MM.1S (cell line): ENCODE data around the gene CLDND1.

Source experiments
- DNase-seq: peaks from one replicate; pipeline ENCODE4 v3.0.0-alpha.2; 2015
- H2AFZ ChIP-seq: fragments of 300-600 bp; sonication (generic); 2 replicates; pipeline ENCODE4 v1.6.0; 2016; ENCODE audit warnings: antibody characterized with exemption, low read length
- H3F3A ChIP-seq: fragments of 300-600 bp; sonication (generic); 2 replicates; pipeline ENCODE4 v1.6.1; 2016; ENCODE audit warnings: mild to moderate bottlenecking, antibody characterized with exemption, low read length, moderate library complexity, mixed read lengths; ENCODE audit not compliant: insufficient read depth
- H3K27ac ChIP-seq: fragments of 300-600 bp; sonication (generic); 2 replicates; pipeline ENCODE4 v1.5.1; 2016; ENCODE audit warnings: mild to moderate bottlenecking, low read length
- H3K27me3 ChIP-seq: fragments of 300-600 bp; sonication (generic); replicated peaks from 2 replicates; pipeline ENCODE4 v1.6.0; 2016; ENCODE audit warnings: low read length; ENCODE audit not compliant: insufficient read depth
- H3K36me3 ChIP-seq: fragments of 300-600 bp; sonication (generic); replicated peaks from 2 replicates; pipeline ENCODE4 v1.6.1; 2016; ENCODE audit warnings: mild to moderate bottlenecking, low read length, mixed read lengths; ENCODE audit not compliant: insufficient read depth
- H3K4me1 ChIP-seq: fragments of 300-600 bp; sonication (generic); 2 replicates; pipeline ENCODE4 v1.6.1; 2016; ENCODE audit warnings: low read length, mixed read lengths
- H3K4me2 ChIP-seq: fragments of 300-600 bp; sonication (generic); 2 replicates; pipeline ENCODE4 v1.6.0; 2016; ENCODE audit warnings: low read depth, low read length
- H3K4me3 ChIP-seq: fragments of 300-600 bp; sonication (generic); 2 replicates; pipeline ENCODE4 v1.5.1; 2016; ENCODE audit warnings: low read length, mixed read lengths
- H3K79me2 ChIP-seq: fragments of 300-600 bp; sonication (generic); 2 replicates; pipeline ENCODE4 v1.6.1; 2016; ENCODE audit warnings: mixed run types, low read length, mixed read lengths
- H3K9ac ChIP-seq: fragments of 300-600 bp; sonication (generic); 2 replicates; pipeline ENCODE4 v1.6.1; 2016; ENCODE audit warnings: low read length, mixed read lengths
- H3K9me2 ChIP-seq: fragments of 300-600 bp; sonication (generic); replicated peaks from 2 replicates; pipeline ENCODE4 v1.6.1; 2016; ENCODE audit warnings: mild to moderate bottlenecking, low read length, mixed read lengths; ENCODE audit not compliant: insufficient read depth
- H3K9me3 ChIP-seq: fragments of 300-600 bp; sonication (generic); replicated peaks from 2 replicates; pipeline ENCODE4 v1.6.1; 2016; ENCODE audit warnings: mild to moderate bottlenecking, low read length, mixed read lengths; ENCODE audit not compliant: insufficient read depth
- H4K20me1 ChIP-seq: fragments of 300-600 bp; sonication (generic); 2 replicates; pipeline ENCODE4 v1.6.1; 2016; ENCODE audit warnings: mild to moderate bottlenecking, low read length, moderate library complexity, mixed read lengths; ENCODE audit not compliant: insufficient read depth
- CTCF ChIP-seq: fragments of 300-600 bp; sonication (generic); IDR thresholded peaks from 2 replicates; pipeline ENCODE4 v1.5.1; 2016; ENCODE audit warnings: antibody characterized with exemption, low read length, mixed read lengths
- EZH2 ChIP-seq: fragments of 300-600 bp; sonication (generic); optimal IDR thresholded peaks from 2 replicates; pipeline ENCODE3; 2017; ENCODE audit warnings: low read depth, mild to moderate bottlenecking, antibody characterized with exemption, low read length, mixed read lengths
- EZH2phosphoT487 ChIP-seq: fragments of 300-600 bp; sonication (generic); IDR thresholded peaks from 2 replicates; pipeline ENCODE4 v1.6.1; 2018; ENCODE audit warnings: antibody characterized with exemption, low read length

Gene CLDND1

GRCh38 chr3:98536456-98537017 lies 13.8 kb upstream of the CLDND1 start:
- DNase-seq: no peak
- Histone ChIP-seq H2AFZ (no peak overlapping the region), H3K9ac (no peak overlapping the region), H3K79me2 (no peaks in the 10 kb centered on the region), H3F3A (peaks cover 10% of the 10 kb centered on the region; the same call in 1 of the 2 replicates), H3K9me3 (no peaks in the 10 kb centered on the region), H3K4me2 (no peak overlapping the region), H3K36me3 (no peaks in the 10 kb centered on the region), H3K27me3 (no peaks in the 10 kb centered on the region), H3K4me1 (peaks cover 16% of the 10 kb centered on the region), H3K27ac (no peak overlapping the region), H3K4me3 (no peak overlapping the region), H3K9me2 (no peaks in the 10 kb centered on the region), H4K20me1 (no peaks in the 10 kb centered on the region)
- no peak for TF ChIP-seq EZH2
- no peak for TF ChIP-seq EZH2phosphoT487
- TF ChIP-seq CTCF: no peak

GRCh38 chr3:98534734-98535133 lies 12.0 kb upstream of the CLDND1 start:
- Histone ChIP-seq H3K4me3 (no peak overlapping the region), H3K4me1 (peaks cover 3% of the 10 kb centered on the region; the same call in 1 of the 2 replicates), H2AFZ (no peak overlapping the region), H3K36me3 (no peaks in the 10 kb centered on the region), H3K27me3 (no peaks in the 10 kb centered on the region), H3K4me2 (no peak overlapping the region), H3K9me3 (no peaks in the 10 kb centered on the region), H3K79me2 (no peaks in the 10 kb centered on the region), H4K20me1 (no peaks in the 10 kb centered on the region), H3F3A (no peaks in the 10 kb centered on the region), H3K9me2 (no peaks in the 10 kb centered on the region), H3K9ac (no peak overlapping the region), H3K27ac (no peak overlapping the region)
- DNase-seq: no peak
- TF ChIP-seq EZH2phosphoT487 (no peak), EZH2 (no peak), CTCF (no peak)

- no peaks in the 10 kb centered on the region for H3K79me2 ChIP-seq
- no peak for DNase-seq
- no peak overlapping the region for H3K4me3 ChIP-seq
- 0 out of 2 replicates have a peak, but pooled peaks cover 3% of the 10 kb centered on the region for H3K4me1 ChIP-seq
- H3F3A ChIP-seq: no peaks in the 10 kb centered on the region
- H3K27me3 ChIP-seq: no peaks in the 10 kb centered on the region
- H3K9ac ChIP-seq: no peak overlapping the region
- no peaks in the 10 kb centered on the region for H3K9me2 ChIP-seq
- H3K4me2 ChIP-seq: no peak overlapping the region
- TF ChIP-seq EZH2phosphoT487 (no peak), EZH2 (no peak)
- H4K20me1 ChIP-seq: no peaks in the 10 kb centered on the region
- no peak overlapping the region for H2AFZ ChIP-seq
- no peak overlapping the region for H3K27ac ChIP-seq
- no peaks in the 10 kb centered on the region for H3K36me3 ChIP-seq
- no peaks in the 10 kb centered on the region for H3K9me3 ChIP-seq
Measured at GRCh38 chr3:98534168-98534567, 11.5 kb upstream of the CLDND1 start.
